ENCODE measurements around the gene CRX.
"Not testable (repeated sequence)": the region's sequence is repeated elsewhere in the genome, so short reads cannot be mapped to it uniquely, and the experiment has no call there.

The CRX gene

DNA sequence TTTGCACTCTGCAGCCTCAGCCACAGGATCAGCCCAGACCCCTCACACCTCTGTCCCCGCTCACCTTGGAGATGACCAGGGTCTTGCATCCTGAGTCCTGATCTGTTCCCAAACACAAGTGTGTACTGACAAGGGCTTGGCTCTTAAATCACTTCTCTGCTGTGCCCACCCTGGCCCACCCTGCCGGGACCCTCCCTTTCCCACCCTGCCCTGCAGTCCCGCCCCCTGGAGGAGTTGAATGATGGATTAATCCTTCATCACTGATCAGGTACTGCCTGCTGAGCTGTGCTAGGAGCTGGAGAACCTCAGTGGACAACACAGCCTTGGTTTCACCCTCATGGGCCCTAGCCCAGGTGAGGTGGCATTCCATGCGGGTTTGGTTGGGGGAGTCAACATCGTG is 17.3 kb upstream of the CRX start, which contains the start of gene TPRX1:
TSS of gene TPRX1 (minus strand) at position 101 of the 400 bp plus-strand sequence. CDS start at position 89, 12 bp downstream.
- DNase-seq: not testable (repeated sequence)

DNA sequence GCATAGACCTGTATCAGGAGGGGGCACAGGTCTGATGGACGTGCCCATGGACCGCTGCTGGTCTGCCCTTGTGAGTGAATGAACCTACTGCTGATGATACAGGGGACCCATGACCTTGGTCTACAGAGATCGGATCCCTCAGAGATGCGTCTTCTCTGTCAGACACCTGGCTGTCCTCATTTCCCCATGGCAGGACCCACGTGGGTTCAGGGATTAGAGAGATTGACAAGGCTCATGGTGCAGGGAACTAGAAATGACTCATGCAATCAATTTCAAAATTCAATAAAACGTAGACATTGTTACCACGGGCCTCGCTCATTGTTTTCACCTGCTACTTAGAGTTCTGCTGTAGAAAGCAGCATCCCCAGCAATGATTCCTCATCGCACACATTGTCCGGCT is 16.4 kb upstream of the CRX start:
- no peak for DNase-seq

DNA sequence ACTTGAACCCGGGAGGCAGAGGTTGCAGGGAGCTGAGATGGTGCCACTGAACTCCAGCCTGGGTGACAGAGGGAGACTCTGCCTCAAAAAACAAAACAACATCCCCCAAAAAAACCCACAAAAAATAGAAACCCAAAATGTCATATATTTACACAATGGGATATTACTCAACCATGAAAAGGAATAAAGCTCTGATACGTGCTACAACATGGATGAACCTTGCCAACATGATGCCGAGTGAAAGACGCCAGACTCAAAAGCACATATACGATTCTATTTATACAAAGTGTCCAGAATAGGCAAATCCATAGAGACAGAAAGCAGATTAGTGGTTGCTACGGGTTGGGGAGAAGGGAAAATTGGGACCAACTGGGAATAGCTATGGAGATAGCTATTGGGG is 15.3 kb upstream of the CRX start:
- no peak for DNase-seq

DNA sequence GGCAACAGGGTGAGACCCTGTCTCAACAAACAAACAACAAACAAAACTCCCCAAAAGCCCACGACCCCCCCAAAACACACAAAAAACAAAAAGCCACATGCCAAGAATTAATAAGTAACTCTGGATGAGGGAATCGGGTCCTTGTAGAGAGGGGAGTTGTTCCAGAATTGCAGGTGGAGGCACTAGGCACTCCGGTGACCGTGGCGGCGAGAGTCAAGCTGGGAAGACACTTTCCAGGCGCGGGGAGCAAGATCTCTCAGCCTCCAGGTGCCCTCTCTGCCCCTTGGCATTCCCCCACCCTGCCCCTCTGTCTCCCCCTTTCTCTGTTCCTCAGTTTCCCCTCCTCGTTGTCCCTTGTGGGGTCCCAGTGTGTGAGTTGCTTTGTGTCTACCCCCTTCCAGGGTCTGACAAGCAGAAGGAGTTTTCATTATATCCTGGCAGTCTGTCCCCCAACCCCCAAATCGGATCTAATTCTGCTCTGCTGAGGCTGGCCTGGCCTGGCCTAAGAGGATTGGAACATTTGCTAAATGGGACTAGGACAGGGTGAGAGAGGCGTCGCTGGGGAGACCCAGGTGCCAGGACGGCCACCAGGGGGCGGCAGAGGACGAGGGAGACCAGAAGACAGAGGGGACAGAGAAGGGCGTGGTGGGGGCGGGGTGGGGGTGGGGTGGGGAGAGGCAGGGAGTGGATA is 8.3 kb upstream of the CRX start:
- peak; percentile 19 for DNase-seq

GRCh38 chr19:47813995-47814328 is 7.8 kb upstream of the CRX start:
- no peak for DNase-seq

DNA sequence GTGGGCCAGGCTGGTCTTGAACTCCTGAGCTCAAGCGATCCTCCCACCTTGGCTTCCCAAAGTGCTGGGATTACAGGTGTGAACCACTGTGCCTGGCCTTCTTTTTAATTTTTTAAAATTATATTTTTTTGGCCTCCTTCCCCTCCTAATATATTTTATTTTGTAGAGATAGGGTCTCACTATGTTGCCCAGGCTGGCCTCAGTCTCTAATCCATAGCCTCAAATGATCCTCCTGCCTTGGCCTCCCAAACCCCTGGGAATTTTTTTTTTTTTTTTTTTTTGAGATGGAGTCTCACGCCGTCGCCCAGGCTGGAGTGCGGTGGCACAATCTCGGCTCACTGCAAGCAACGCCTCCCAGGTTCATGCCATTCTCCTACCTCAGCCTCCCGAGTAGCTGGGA is 5.5 kb upstream of the CRX start:
- not testable (repeated sequence) for DNase-seq

DNA sequence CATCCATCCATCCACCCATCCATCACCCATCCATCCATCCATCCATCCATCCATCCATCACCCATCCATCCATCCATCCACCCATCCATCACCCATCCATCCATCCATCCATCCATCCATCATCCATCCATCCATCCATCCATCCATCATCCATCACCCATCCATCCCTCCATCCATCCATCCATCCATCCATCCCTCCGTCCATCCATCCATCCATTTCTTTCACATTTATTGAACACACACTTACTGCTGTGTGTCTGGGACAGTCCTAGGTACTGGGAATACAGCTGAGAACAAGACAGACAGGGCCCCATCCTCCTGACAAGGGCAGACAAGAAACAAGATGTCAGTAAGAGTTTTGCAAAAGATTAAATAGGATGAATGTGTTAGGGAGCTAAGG is 3.5 kb upstream of the CRX start:
- not testable (repeated sequence) for DNase-seq

DNA sequence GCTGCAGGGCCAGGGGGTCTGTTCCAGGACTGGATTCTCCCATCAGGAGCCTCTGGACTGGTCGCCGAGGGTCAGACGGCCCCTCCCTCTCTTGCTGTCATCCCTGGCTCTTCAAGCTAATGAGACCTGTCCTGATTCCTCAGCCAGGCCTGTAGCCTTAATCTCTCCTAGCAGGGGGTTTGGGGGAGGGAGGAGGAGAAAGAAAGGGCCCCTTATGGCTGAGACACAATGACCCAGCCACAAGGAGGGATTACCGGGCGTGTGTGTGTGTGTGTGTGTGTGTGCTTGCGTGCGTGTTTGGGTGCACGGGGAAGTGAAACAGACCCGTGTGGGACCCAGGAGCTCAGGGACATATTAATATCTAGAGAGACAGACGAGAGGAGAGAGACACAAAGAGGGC is 1.9 kb upstream of the CRX start:
- no peak for DNase-seq

- no peak for DNase-seq
Observed at GRCh38 chr19:47820410-47820809, 1.3 kb upstream of the CRX start.

- DNase-seq: no peak
Observed at GRCh38 chr19:47824396-47824795, 2.7 kb downstream of the CRX start.

- DNase-seq: no peak
Observed at GRCh38 chr19:47826800-47827199, 5.1 kb downstream of the CRX start.

GRCh38 chr19:47832723-47833122 is 11.0 kb downstream of the CRX start:
- DNase-seq: no peak

- no peak for DNase-seq
Observed at GRCh38 chr19:47836038-47836437, 14.3 kb downstream of the CRX start.

DNA sequence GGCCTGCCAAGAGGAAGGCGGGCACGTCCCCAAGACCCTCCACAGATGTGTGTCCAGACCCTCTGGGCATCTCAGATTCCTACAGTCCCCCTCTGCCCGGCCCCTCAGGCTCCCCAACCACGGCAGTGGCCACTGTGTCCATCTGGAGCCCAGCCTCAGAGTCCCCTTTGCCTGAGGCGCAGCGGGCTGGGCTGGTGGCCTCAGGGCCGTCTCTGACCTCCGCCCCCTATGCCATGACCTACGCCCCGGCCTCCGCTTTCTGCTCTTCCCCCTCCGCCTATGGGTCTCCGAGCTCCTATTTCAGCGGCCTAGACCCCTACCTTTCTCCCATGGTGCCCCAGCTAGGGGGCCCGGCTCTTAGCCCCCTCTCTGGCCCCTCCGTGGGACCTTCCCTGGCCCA is 17.7 kb downstream of the CRX start:
- DNase-seq: no peak

- DNase-seq: no peak
Observed at GRCh38 chr19:47839913-47840312, 18.2 kb downstream of the CRX start.

DNA sequence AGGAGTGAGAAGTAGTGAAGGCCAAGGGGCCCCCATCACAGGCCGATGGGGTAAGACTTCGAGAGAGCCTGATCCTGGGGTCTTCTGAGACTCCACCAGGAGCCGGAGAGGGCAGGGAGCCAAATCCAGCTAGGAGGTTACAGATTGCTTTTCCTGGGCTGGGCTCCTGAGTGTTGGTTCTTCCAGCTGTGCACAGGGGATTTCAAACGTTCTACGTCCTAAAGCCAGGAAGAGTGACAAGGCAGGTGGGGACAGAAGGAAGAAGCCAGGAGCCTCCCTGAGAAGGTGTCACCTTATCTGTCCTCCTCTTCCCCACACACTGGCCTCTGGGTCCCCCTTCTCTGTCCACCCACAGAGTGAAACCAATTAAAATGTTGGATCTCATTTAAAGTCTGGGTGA is 21.2 kb downstream of the CRX start:
- DNase-seq: no peak

GRCh38 chr19:47848425-47848822 is 26.7 kb downstream of the CRX start:
- DNase-seq: no peak

DNA sequence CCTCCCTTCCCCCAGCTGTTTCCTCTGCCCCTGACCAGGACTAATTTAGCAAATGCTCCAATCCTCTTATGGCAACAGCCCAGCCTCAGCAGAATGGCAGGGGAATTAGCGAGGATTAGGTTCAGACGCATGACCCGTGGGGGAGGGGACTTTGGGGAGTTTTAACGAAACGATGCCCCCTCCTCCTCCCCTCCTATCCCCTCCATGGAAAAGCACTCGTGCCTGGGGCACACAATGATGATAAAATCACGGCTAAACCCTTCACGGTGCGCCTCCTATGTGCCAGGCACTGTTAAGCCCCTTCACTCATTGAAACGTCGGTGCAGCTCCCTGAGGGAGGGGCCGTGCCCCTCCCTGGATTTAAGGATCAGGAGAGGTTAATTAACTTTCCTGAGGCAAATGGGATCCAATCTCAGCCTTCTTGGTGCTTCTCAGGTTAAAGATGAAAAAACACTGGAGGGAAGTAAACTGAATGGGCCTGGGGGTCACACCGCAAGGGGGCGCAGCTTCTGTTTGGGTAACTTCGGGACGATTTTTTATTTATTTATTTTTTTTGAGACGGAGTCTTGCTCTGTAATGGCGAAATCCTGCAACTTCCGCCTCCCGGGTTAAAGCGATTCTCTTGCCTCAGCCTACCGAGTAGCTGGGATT is 27.2 kb downstream of the CRX start:
- no peak for DNase-seq

- DNase-seq: no peak
Observed at GRCh38 chr19:47853003-47853402, 31.3 kb downstream of the CRX start.

DNA sequence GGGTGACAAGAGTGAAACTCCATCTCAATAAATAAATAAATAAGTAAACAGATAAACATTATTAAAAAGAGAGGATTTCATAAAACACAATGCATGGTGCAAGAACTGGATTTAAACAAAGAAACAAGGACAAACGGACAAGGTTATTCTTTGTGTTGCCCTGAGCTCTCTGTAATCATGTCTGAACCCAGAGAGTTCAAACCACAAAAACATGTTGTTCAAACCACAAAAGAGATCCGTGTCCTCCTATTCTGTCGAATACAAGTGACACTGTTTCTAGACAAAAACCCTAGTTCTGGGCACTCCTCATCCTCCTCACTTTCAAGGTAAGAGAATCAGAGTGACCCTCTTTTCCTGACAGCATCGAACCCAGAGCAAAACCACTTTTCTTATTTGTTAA is 32.7 kb downstream of the CRX start:
- no peak for DNase-seq

DNA sequence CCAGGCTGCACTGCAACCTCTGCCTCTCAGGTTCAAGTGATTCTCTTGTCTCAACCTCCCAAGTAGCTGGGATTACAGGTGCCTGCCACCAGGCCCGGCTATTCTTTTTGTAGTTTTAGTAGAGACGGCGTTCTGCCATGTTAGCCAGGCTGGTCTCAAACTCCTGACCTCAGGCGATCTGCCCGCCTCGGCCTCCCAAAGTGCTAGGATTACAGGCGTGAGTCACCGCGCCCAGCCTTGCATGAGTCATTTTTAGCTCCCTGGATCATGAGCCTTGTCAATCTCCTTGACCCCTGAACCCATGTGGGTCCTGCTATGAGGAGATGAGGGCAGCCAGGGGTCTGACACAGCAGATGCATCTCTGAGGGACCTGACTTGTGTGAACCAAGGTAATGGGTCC is 36.5 kb downstream of the CRX start:
- DNase-seq: not testable (repeated sequence)

- DNase-seq: not testable (repeated sequence)
Observed at GRCh38 chr19:47858646-47859285, 37.0 kb downstream of the CRX start, which contains the start of gene TPRX2. TSS of gene TPRX2 (plus strand) at chr19:47859235. CDS start at chr19:47859247, 12 bp downstream.

GRCh38 chr19:47859838-47860237 is 38.1 kb downstream of the CRX start:
- DNase-seq: not testable (repeated sequence)

GRCh38 chr19:47860602-47861297 is 39.0 kb downstream of the CRX start:
- DNase-seq: no peak

Measured in GOT3 (cell line).